Keratinocyte (primary cell): ENCODE measurements around the gene SMAD6.

ENCODE experiments used
- CTCF ChIP-seq, 3 experiments: IDR thresholded peaks in 1 of 3; conservative IDR thresholded peaks in 1 of 3; optimal IDR thresholded peaks in 1 of 3; 2 replicates in 2 of 3; 3 replicates in 1 of 3; pipeline versions ENCODE3 to v1.5.1; 2011; ENCODE audit warnings: low read length in 3 of 3, mild to moderate bottlenecking in 3 of 3, moderate library complexity in 2 of 3, control low read depth in 1 of 3, inconsistent platforms in 1 of 3; ENCODE audit not compliant: insufficient read depth in 2 of 3; ENCODE audit errors: extremely low read depth in 1 of 3
- EZH2 ChIP-seq: IDR thresholded peaks from one replicate; pipeline ENCODE4 v1.6.1; 2012; ENCODE audit warnings: inconsistent platforms, mild to moderate bottlenecking, low read length, moderate library complexity

- TF ChIP-seq CTCF (optimal IDR thresholded peaks at IDR 0.05 in 1 of 3, IDR thresholded peaks at IDR 0.05 in 1 of 3, conservative IDR thresholded peaks at IDR 0.05 in 1 of 3; ENCODE audit: extremely low read depth in 1 of 3, insufficient read depth in 2 of 3, low read length in 3 of 3) = no peak
- no peak for TF ChIP-seq EZH2
Measured at GRCh38 chr15:66680502-66680901, 21.5 kb upstream of the SMAD6 start.
